HG03045 (cell line): ENCODE data around the gene GLRX.
A peak's percentile ranks its signal among the peaks of the same experiment; 100 is the strongest.
"Not testable (repeated sequence)": the region's sequence is repeated elsewhere in the genome, so short reads cannot be mapped to it uniquely, and the experiment has no call there.

Source experiments
- ATAC-seq: cut with Tn5 transposase; IDR thresholded peaks from one replicate; pipeline ENCODE4 v1.9.1; 2021; ENCODE audit warnings: mild to moderate bottlenecking, moderate library complexity; ENCODE audit not compliant: unreplicated experiment

GLRX gene

DNA sequence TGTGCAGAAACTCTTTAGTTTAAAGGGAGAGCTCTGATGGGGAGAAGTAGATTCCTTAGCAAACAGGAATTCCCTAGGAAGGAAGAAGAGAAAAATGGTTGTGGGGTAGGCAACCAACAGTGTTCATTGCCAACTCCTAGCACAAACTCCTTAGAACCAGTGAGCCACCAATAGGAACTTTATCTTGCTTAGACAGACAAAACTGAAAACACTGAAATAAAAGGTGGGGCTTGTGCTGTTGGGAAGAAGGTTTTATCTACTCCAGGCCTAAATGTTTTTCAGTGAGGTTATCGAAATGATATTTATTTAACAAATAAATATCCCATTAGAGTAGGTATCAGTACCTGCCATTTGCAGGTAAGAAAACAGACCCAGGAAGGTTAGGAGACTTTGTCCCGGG lies 7.7 kb upstream of the GLRX start:
- no peak for ATAC-seq

DNA sequence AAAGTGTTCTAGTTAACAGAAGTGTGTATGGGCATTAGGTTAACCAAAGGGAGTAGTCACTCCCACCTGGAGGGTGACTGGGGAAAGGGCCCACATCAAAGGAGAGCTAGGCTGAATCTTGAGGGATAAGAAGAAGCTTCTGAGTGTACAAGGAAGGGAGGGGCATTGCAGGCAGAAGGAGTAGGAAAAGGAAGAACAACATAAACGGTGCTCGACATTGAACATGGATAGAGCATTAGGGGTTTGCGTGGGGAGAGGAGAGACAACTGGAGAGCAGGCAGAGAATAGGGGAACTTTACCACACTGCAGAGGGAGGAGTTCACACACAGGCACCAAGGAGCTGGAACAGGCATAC lies 5.3 kb upstream of the GLRX start:
- no peak for ATAC-seq

GRCh38 chr5:95826949-95827891 lies 4.7 kb upstream of the GLRX start:
- no peak for ATAC-seq

DNA sequence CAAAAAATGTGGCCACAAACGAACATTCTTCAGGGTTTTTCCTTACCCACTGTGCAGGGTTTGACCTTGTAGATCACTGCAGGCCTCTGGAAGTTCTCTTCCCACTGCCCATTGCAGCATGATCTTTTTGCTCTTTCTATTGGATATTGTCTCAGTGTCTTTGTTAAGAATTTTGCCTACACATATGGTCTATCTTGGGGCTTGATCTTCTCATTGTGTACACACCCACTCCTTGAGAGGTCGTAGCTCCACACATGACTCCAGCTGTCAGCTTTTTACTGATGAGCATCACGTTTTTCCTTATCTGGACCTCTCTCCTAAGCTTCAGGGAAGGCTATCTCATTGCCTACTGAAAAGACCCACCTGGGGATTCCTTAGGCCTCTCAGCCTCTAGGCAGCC lies 3.0 kb upstream of the GLRX start:
- no peak for ATAC-seq

DNA sequence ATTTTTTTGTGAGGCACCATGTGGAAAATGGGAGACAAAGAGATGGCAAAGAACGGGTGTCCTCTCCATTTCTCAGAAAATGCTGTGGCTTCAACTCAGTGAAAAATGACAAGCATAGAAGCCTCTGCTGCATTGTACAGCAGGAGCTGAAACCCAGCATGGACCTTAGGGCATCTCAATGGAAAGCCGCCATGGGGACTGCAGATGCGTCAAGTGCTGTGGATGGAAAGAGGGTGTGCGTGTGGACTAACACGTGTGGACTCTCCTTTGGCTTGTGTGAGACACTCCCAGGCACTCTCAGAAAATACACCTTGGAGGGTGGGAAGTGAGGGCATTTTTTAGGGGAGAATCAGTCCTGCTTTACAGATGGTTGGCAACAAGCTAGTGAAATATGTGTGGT lies 2.2 kb upstream of the GLRX start:
- no peak for ATAC-seq

DNA sequence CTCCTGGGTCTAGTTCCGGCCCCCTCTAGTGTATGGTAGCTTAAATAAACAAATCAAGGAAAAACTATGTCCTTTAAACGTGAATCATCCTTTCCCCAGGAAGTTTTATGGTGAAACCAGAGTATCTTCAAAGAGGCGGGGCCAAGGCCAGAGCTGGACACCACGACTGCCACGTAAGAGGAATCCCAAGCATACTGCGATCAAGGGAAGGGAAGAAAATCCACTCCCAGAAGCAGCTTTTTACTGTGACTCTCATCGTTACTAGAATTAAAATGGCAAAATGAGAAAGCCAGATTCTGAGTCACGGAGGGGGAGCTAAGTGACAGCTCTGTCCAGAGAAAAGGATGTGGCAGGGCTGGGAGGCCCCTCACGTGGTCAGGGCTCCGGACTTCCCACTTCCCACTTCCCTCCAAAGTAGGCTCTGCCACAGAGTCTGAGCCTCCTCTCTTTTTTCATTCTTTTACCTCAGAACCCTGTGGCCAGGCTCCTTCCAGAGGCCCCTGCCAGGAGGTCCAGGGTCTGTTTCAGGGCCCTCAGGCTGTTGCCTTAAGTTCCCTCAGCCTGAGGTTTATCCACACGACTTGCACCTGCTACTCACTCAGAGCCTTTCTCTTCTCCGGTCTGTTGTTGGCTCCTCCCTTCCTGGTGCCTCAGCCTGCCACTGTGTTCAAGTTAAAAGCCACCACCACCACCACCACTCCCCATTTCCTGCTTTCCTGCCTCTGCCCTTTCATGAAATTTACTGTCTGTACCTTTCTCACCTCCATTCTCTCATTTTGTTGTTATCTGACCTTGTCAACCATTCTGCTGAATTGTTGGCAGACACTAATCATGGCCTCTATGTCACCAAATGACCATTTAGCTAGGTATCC lies 1.4 kb upstream of the GLRX start:
- peak; percentile 45 for ATAC-seq

- ATAC-seq: peak; percentile 8
These were observed 752 bp upstream of the GLRX start for GRCh38 chr5:95823218-95823737.

GRCh38 chr5:95822043-95822541 lies 434 bp downstream of the GLRX start:
- peak; percentile 24 for ATAC-seq

- ATAC-seq: peak; percentile 25
These were observed 1.2 kb downstream of the GLRX start for GRCh38 chr5:95821110-95822021.

- ATAC-seq: no peak
These were observed 4.1 kb downstream of the GLRX start for GRCh38 chr5:95818181-95819147.

- no peak for ATAC-seq
These were observed 5.1 kb downstream of the GLRX start for GRCh38 chr5:95817430-95817829.

DNA sequence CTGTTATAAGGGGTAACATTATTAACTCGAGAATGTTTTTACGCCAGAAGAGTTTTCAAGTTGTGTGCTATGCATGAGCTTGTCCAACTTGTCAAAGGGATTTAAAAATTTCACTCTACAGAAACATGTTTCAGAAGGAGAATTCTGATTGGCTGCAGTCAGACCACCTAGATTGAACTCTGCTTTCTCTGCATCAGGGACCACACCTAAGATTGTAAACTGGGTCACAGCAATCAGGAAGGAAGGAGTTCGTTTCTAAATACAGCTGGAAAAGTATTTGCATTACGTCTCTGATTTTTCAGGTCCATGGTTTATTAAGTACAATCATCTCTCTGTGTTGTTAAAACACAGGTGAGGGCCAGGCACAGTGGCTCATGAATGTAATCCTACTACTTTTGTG lies 5.8 kb downstream of the GLRX start:
- no peak for ATAC-seq

DNA sequence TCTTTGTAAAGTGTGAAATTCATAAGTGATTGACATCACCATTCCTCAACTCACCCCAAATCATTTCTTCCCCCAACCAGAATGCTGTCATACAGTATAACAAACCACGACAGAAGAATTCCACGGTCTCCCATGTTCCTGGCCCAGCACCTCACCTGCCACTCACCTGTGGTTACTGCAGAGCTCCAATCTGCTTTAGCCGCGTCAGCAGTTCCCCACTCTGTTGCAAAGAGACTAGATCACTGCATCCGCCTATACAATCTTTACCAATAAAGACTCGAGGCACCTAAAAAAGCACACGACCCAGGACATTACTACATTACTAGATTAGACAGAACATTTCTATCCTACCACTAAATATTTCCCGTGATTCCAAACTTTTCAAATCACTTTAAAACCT lies 6.2 kb downstream of the GLRX start:
- no peak for ATAC-seq

DNA sequence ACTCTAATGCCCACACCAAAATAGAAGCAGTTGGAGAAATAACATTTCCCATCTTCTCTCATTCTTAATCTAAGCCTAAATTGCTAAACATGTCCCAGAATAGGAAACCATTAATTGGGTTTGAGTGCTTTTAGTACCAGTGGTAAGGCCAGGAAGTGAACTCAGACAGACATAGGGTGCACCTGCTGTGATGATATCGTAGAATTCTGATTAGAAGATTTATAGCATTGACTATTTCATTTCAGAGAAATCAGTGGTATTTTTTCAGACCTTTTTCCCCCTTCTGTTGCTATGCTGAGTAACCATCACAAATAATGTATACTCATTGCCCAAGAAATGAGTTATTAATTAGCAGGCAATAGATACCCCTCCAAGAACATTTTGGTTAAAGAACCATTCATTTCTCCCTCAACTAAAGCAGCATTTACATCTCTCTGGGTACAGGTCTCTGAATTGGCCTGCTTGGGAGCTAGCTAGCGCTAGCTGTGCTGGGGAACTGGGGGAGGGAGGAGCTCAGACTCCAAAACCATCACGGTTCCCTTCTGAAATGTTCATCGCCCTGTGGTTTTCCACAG lies 7.3 kb downstream of the GLRX start:
- ATAC-seq: no peak

GRCh38 chr5:95813035-95813434 lies 9.5 kb downstream of the GLRX start:
- not testable (repeated sequence) for ATAC-seq

GRCh38 chr5:95812074-95812471 lies 10.5 kb downstream of the GLRX start:
- ATAC-seq: no peak

GRCh38 chr5:95811461-95812073 lies 11.0 kb downstream of the GLRX start:
- ATAC-seq: not testable (repeated sequence)

DNA sequence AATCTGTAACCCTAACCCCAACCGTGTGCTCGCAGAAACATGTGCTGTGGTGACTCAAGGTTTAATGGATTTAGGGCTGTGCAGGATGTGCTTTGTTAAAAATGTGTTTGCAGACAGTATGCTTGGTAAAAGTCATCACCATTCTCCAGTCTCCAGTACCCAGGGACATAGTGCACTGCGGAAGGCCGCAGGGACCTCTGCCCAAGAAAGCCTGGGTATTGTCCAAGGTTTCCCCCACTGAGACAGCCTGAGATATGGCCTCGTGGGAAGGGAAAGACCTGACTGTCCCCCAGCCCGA lies 11.5 kb downstream of the GLRX start:
- not testable (repeated sequence) for ATAC-seq
